OCI-LY7 (cell line): ENCODE results near the gene RAP1A.

Experiments used
- EZH2phosphoT487 ChIP-seq: fragments of 200-600 bp; sonication (generic); IDR thresholded peaks from 2 replicates; pipeline ENCODE4 v1.6.1; 2018; ENCODE audit warnings: low read depth, borderline replicate concordance, mild to moderate bottlenecking, mixed run types, antibody characterized with exemption, low read length, moderate library complexity, mixed read lengths
- TF ChIP-seq, protein P1 (sequence below): fragments of 200-600 bp; sonication (generic); conservative IDR thresholded peaks from 2 replicates; pipeline ENCODE4 v1.5.1; 2014; ENCODE audit warnings: mild to moderate bottlenecking, antibody characterized with exemption, low read length, moderate library complexity, mixed read lengths

DNA sequence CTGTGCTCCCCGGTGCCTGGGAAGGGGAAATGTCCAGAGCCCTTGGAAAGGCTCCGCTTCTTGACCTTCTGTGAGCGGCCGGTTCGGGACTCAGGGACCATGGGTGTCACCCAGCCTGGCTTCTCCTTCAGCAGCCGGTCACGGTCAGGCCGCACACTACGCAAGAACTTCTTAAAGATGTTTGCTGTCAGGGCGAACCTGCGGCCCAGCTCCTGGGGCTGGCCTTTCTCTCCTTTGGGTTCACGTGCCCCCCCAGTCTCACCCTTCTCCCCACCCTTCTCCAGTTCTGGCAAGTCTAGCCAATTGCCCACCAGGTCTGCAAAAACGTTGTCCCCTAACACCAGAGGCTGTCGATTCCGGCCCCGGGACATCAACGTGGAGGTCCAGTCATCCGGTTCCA is 107.5 kb downstream of the RAP1A start:
- TF ChIP-seq, protein P1, sequence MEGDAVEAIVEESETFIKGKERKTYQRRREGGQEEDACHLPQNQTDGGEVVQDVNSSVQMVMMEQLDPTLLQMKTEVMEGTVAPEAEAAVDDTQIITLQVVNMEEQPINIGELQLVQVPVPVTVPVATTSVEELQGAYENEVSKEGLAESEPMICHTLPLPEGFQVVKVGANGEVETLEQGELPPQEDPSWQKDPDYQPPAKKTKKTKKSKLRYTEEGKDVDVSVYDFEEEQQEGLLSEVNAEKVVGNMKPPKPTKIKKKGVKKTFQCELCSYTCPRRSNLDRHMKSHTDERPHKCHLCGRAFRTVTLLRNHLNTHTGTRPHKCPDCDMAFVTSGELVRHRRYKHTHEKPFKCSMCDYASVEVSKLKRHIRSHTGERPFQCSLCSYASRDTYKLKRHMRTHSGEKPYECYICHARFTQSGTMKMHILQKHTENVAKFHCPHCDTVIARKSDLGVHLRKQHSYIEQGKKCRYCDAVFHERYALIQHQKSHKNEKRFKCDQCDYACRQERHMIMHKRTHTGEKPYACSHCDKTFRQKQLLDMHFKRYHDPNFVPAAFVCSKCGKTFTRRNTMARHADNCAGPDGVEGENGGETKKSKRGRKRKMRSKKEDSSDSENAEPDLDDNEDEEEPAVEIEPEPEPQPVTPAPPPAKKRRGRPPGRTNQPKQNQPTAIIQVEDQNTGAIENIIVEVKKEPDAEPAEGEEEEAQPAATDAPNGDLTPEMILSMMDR: no peak
- no peak for TF ChIP-seq EZH2phosphoT487
